ENCODE measurements around the gene FNDC10.

The FNDC10 gene

DNA sequence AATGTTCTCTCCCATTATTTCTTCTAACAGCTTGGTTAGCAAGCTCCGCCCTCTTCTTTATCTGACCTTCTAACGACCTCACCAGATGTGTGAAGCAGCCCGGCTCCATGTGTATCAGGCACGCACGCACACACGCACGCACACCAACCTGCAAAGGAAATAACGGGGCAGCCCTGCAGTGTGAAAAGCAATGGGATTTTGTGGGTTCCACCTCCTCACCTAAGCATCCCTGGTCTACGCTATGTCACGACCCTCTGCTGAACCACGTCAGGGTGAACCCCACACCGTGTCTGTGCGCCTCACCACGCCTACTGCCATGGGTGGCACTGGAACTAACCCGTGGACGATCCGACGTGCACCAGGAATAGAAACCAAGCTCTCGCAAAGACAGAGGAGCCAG is 35.7 kb downstream of the FNDC10 start (continued):
- TF ChIP-seq ZFP30 (CRISPR knock-in tag; IDR thresholded peaks at IDR 0.05) (no peak), ZNF565 (CRISPR knock-in tag; conservative IDR thresholded peaks at IDR 0.05; ENCODE audit: low read depth) (no peak), TCF4 (CRISPR knock-in tag; IDR thresholded peaks at IDR 0.05; ENCODE audit: borderline replicate concordance) (no peak), TOX (CRISPR knock-in tag; IDR thresholded peaks at IDR 0.05; ENCODE audit: borderline replicate concordance) (no peak), POU6F1 (CRISPR knock-in tag; IDR thresholded peaks at IDR 0.05; ENCODE audit: borderline replicate concordance, low read depth) (no peak)
- TF ChIP-seq, protein P1, sequence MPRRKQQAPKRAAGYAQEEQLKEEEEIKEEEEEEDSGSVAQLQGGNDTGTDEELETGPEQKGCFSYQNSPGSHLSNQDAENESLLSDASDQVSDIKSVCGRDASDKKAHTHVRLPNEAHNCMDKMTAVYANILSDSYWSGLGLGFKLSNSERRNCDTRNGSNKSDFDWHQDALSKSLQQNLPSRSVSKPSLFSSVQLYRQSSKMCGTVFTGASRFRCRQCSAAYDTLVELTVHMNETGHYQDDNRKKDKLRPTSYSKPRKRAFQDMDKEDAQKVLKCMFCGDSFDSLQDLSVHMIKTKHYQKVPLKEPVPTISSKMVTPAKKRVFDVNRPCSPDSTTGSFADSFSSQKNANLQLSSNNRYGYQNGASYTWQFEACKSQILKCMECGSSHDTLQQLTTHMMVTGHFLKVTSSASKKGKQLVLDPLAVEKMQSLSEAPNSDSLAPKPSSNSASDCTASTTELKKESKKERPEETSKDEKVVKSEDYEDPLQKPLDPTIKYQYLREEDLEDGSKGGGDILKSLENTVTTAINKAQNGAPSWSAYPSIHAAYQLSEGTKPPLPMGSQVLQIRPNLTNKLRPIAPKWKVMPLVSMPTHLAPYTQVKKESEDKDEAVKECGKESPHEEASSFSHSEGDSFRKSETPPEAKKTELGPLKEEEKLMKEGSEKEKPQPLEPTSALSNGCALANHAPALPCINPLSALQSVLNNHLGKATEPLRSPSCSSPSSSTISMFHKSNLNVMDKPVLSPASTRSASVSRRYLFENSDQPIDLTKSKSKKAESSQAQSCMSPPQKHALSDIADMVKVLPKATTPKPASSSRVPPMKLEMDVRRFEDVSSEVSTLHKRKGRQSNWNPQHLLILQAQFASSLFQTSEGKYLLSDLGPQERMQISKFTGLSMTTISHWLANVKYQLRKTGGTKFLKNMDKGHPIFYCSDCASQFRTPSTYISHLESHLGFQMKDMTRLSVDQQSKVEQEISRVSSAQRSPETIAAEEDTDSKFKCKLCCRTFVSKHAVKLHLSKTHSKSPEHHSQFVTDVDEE (CRISPR knock-in tag; IDR thresholded peaks at IDR 0.05) = no peak

GRCh38 chr1:1563688-1564087 is 36.2 kb downstream of the FNDC10 start:
- no peak for ATAC-seq
- TF ChIP-seq TCF4 (CRISPR knock-in tag; IDR thresholded peaks at IDR 0.05; ENCODE audit: borderline replicate concordance) (no peak), CSRNP3 (CRISPR knock-in tag; IDR thresholded peaks at IDR 0.05) (no peak), SNAI2 (CRISPR knock-in tag; IDR thresholded peaks at IDR 0.05) (no peak)

GRCh38 chr1:1562556-1563195 is 37.3 kb downstream of the FNDC10 start:
- no peak for ATAC-seq
- TF ChIP-seq ISL1 (CRISPR knock-in tag; IDR thresholded peaks at IDR 0.05) (no peak), GLIS3 (CRISPR knock-in tag; IDR thresholded peaks at IDR 0.05) (no peak), ZNF8 (CRISPR knock-in tag; IDR thresholded peaks at IDR 0.05) (no peak), OSR1 (CRISPR knock-in tag; IDR thresholded peaks at IDR 0.05) (no peak), ZFP3 (CRISPR knock-in tag; IDR thresholded peaks at IDR 0.05) (no peak), CREB5 (CRISPR knock-in tag; IDR thresholded peaks at IDR 0.05; ENCODE audit: low read depth) (no peak), RARB (CRISPR knock-in tag; IDR thresholded peaks at IDR 0.05) (no peak), POU6F1 (CRISPR knock-in tag; IDR thresholded peaks at IDR 0.05; ENCODE audit: borderline replicate concordance, low read depth) (no peak), SNAI2 (CRISPR knock-in tag; IDR thresholded peaks at IDR 0.05) (no peak), CSDC2 (CRISPR knock-in tag; IDR thresholded peaks at IDR 0.05) (no peak), ZNF565 (CRISPR knock-in tag; conservative IDR thresholded peaks at IDR 0.05; ENCODE audit: low read depth) (no peak), ZFP30 (CRISPR knock-in tag; IDR thresholded peaks at IDR 0.05) (no peak), PPARA (CRISPR knock-in tag; IDR thresholded peaks at IDR 0.05; ENCODE audit: borderline replicate concordance) (no peak)

GRCh38 chr1:1561801-1562470 is 38.0 kb downstream of the FNDC10 start:
- no peak for ATAC-seq
- TF ChIP-seq, protein P2, sequence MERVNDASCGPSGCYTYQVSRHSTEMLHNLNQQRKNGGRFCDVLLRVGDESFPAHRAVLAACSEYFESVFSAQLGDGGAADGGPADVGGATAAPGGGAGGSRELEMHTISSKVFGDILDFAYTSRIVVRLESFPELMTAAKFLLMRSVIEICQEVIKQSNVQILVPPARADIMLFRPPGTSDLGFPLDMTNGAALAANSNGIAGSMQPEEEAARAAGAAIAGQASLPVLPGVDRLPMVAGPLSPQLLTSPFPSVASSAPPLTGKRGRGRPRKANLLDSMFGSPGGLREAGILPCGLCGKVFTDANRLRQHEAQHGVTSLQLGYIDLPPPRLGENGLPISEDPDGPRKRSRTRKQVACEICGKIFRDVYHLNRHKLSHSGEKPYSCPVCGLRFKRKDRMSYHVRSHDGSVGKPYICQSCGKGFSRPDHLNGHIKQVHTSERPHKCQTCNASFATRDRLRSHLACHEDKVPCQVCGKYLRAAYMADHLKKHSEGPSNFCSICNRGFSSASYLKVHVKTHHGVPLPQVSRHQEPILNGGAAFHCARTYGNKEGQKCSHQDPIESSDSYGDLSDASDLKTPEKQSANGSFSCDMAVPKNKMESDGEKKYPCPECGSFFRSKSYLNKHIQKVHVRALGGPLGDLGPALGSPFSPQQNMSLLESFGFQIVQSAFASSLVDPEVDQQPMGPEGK (CRISPR knock-in tag; IDR thresholded peaks at IDR 0.05; ENCODE audit: borderline replicate concordance) = no peak
- TF ChIP-seq, protein P1 (CRISPR knock-in tag; IDR thresholded peaks at IDR 0.05) = no peak
- TF ChIP-seq CREB5 (CRISPR knock-in tag; IDR thresholded peaks at IDR 0.05; ENCODE audit: low read depth) (no peak), ZNF70 (CRISPR knock-in tag; IDR thresholded peaks at IDR 0.05) (no peak), TOX (CRISPR knock-in tag; IDR thresholded peaks at IDR 0.05; ENCODE audit: borderline replicate concordance) (no peak)
